HCEC 1CT (cell line): ENCODE data around the gene EFHB.
"Not testable (repeated sequence)": the region's sequence is repeated elsewhere in the genome, so short reads cannot be mapped to it uniquely, and the experiment has no call there.

Experiments used
- DNase-seq: peaks from one replicate; pipeline ENCODE4 v3.0.0-alpha.2; 2017

Gene EFHB

GRCh38 chr3:19931180-19931692, 2.8 kb downstream of the EFHB start:
- DNase-seq, result no peak

GRCh38 chr3:19920401-19921080, 13.5 kb downstream of the EFHB start:
- no peak for DNase-seq

GRCh38 chr3:19917167-19917566, 16.9 kb downstream of the EFHB start:
- no peak for DNase-seq

GRCh38 chr3:19911452-19911851, 22.6 kb downstream of the EFHB start:
- DNase-seq, result no peak

GRCh38 chr3:19907523-19907922, 26.5 kb downstream of the EFHB start:
- no peak for DNase-seq

GRCh38 chr3:19903649-19904048, 30.4 kb downstream of the EFHB start:
- DNase-seq, result no peak

GRCh38 chr3:19901918-19902317, 32.1 kb downstream of the EFHB start:
- no peak for DNase-seq

- no peak for DNase-seq
These were observed 32.7 kb downstream of the EFHB start for GRCh38 chr3:19901337-19901736.

- not testable (repeated sequence) for DNase-seq
These were observed 34.2 kb downstream of the EFHB start for GRCh38 chr3:19899833-19900232.

- DNase-seq, result no peak
These were observed 34.8 kb downstream of the EFHB start for GRCh38 chr3:19899264-19899663.

- DNase-seq, result peak; percentile 41
These were observed 35.3 kb downstream of the EFHB start for GRCh38 chr3:19898721-19899120.

GRCh38 chr3:19891740-19892139, 42.3 kb downstream of the EFHB start:
- DNase-seq, result peak; percentile 54

- no peak for DNase-seq
These were observed 45.4 kb downstream of the EFHB start for GRCh38 chr3:19888428-19889152.

- not testable (repeated sequence) for DNase-seq
These were observed 46.9 kb downstream of the EFHB start for GRCh38 chr3:19887122-19887521.

GRCh38 chr3:19886404-19886803, 47.6 kb downstream of the EFHB start:
- DNase-seq, result no peak

- peak; percentile 61 for DNase-seq
These were observed 48.5 kb downstream of the EFHB start for GRCh38 chr3:19885468-19885867.

GRCh38 chr3:19881852-19882251, 52.2 kb downstream of the EFHB start:
- no peak for DNase-seq

GRCh38 chr3:19881036-19881435, 53.0 kb downstream of the EFHB start:
- no peak for DNase-seq

GRCh38 chr3:19877656-19878055, 56.4 kb downstream of the EFHB start:
- DNase-seq, result no peak

- DNase-seq, result peak; percentile 38
These were observed 67.2 kb downstream of the EFHB start for GRCh38 chr3:19866751-19867347.

GRCh38 chr3:19855318-19855717, 78.7 kb downstream of the EFHB start:
- not testable (repeated sequence) for DNase-seq

- not testable (repeated sequence) for DNase-seq
These were observed 87.4 kb downstream of the EFHB start for GRCh38 chr3:19846609-19847008.
